Retinal pigment epithelial cell (primary cell): ENCODE measurements around the gene CST3.

ENCODE experiments used
- DNase-seq: peaks from one replicate; pipeline ENCODE4 v3.0.0-alpha.2; 2010; ENCODE audit warnings: low read depth
- H3K4me3 ChIP-seq: 2 replicates; pipeline ENCODE4 v1.5.1; 2011; ENCODE audit warnings: mild to moderate bottlenecking, low read length, control low read depth, moderate library complexity
- TF ChIP-seq, protein P1 (sequence below): conservative IDR thresholded peaks from 2 replicates; pipeline ENCODE4 v1.5.1; 2011; ENCODE audit warnings: low read depth, low read length, control low read depth, inconsistent platforms

CST3 gene

DNA sequence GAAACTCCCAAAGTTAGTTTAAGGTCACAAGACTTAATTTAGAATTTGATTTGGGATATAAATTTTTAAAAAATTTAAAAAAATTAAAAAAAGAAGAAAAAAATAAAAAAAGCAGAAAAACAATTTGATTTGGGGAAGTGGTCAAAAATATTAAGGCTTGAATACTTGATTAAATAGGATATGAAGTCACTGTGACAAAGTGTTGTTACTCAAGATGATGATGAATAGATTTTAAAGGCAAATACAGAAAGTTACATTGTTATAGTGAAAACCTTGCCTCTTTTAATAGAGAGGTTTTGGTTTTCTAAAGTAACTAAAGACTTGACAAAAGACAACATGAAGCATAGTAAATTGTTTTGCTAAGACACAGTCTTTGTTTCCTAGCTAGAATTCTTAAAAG is 39.3 kb downstream of the CST3 start:
- TF ChIP-seq, protein P1, sequence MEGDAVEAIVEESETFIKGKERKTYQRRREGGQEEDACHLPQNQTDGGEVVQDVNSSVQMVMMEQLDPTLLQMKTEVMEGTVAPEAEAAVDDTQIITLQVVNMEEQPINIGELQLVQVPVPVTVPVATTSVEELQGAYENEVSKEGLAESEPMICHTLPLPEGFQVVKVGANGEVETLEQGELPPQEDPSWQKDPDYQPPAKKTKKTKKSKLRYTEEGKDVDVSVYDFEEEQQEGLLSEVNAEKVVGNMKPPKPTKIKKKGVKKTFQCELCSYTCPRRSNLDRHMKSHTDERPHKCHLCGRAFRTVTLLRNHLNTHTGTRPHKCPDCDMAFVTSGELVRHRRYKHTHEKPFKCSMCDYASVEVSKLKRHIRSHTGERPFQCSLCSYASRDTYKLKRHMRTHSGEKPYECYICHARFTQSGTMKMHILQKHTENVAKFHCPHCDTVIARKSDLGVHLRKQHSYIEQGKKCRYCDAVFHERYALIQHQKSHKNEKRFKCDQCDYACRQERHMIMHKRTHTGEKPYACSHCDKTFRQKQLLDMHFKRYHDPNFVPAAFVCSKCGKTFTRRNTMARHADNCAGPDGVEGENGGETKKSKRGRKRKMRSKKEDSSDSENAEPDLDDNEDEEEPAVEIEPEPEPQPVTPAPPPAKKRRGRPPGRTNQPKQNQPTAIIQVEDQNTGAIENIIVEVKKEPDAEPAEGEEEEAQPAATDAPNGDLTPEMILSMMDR: no peak
- no peak overlapping the region for H3K4me3 ChIP-seq
- DNase-seq: no peak

DNA sequence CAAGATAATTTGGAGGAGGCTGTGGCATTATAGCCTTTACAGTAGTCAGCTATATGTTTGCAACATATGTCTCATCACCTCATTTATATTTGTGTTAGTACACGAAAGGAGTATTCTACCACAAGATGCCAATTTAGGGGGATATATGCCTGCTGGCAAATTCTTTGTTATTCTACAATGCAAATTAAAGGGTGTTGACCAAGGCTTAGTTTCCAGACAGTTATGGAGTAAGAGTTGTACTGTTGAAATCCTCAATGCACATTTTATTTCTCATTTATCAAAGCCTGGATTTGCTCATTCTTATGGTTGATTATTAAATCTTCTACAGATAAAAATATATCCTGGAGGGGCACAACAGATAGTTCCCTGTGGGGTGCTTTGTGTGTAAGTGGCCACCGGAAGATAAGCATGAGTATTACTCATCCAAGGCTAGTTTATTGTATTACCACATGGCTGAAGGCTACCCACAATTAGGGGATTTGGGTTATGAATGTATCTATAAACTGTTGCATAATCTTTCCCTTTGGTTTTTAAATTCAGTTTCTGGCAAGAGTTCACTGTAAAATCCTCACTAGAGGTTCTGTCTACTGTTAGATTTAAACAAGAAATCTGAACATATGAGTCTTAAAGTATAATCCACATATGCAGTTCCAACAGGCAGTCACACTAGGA is 41.0 kb downstream of the CST3 start:
- no peak for DNase-seq
- H3K4me3 ChIP-seq: no peak overlapping the region
- TF ChIP-seq, protein P1: no peak

DNA sequence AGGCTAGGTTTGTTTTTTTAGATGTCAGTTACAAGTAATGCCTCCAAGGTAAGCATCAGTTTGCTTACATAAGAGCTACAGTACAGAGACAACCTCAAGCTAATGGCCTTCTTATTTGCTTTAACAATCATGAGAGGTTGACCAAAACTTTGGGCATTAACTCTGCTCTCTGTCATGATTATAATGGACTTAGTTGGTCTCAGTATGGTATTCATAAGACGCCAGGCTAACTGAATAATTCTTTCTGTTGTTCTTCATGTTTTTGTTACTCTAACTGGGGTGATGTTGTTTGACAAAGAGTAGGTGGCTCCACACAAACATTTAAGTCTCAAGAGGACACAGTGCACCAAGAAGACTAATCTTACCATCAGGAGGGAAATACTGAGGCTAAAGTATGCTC is 41.8 kb downstream of the CST3 start:
- H3K4me3 ChIP-seq: no peak overlapping the region
- no peak for DNase-seq
- TF ChIP-seq, protein P1: no peak

DNA sequence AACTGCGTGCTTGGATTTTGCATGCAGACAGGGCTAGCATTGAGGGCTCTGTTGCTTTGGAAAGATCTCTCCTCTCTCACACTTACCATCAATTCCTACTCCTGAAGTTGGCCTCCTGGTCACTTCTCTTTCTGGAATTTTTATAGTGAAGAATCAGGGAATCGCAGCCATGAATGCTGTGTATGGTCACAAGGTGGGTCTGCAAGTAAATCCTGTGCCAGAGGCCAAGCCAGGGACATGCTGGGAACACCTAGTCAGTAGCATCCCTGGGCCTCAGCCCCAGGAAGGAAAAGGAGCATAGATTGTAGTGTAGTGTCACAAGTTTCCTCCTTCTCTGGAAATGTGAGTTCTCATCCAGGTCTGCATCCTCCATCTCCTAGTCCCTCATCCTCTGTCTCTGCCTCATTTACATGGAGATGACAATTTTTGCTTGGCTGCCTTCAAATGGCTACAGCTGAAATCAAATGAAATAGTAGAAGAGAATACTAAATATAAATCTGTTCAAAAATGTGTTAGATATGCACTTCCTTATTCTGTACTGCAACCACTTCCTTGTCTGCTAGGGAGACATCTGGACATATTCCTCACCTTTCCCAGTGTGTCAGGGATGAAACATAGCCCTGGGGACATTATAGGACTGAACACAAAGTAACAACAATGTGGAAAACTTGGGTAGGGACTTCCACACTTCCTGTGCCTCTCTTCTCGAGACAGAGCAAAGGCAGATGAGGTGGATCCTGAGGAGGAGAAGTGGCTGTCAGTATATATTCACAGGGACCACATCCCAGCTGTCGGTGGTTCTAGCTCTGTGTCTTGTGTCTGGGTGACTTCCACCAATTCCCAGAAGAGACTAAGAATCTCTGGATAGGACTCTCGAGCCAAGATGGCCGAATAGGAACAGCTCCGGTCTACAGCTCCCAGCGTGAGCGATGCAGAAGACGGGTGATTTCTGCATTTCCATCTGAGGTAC is 49.0 kb downstream of the CST3 start:
- TF ChIP-seq, protein P1: no peak
- DNase-seq: no peak
- H3K4me3 ChIP-seq: no peak overlapping the region

DNA sequence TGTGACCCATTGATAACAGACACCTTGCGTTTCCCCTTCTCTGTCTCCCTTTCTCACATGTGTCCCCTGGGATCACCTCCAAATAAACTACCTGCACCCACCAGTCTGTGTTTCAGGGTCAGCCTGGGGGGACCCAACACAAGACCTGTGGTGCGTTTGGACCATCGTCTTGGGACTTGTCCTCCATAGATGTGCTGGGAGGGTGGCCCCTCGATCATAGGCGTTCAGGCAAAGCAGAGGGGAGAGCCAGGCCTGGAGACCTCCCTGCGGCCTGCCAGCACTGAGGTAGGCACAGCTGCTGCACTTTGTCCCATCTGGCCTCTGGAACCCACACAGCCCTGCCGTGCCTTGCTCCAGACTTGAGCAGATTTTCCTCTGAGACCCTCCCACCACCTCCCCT is 50.1 kb downstream of the CST3 start:
- DNase-seq: no peak
- no peak overlapping the region for H3K4me3 ChIP-seq
- TF ChIP-seq, protein P1: no peak

DNA sequence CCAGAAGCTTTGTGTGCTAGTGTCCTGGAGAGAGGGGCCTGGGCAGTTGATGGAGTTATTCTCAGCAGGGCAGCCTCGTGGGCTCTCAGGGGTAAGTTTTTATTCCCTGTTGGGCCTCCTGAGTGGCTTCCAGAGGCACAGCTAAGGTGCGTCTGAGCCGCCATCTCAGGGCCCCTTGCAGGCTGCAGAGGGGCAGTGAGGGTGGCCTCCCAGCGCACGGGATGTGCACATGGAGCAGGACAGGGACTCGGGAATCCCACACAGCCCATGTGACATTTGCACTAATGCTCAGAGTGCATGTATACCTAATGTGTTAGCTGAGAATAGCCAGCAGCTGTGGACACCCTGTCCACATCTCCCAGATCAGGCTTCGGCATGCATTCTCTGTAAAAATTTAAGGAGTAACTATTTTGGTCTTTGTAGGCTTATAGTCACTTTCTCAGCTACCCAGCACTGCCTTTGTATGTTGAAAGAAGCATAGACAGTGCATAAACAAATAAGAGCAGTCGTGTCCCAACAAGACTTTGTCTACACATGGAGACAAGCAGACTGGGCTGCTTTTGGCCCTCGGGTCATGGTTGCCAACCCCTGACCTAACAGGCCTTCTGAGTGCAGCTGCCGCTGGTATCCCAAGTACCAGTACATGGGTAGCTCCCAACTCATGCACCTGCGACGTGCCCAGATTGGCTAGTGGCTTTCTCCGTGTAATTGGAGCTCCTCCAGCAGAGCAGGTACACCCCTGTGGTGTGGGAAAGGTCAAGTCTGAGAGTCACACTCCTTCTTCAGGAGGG is 50.8 kb downstream of the CST3 start:
- TF ChIP-seq, protein P1: no peak
- H3K4me3 ChIP-seq: no peak overlapping the region
- DNase-seq: no peak
